HL-60 (cell line): ENCODE data around the gene C11orf86.

Source experiments
- CTCF ChIP-seq: IDR thresholded peaks from one replicate; pipeline ENCODE4 v1.5.1; 2011; ENCODE audit warnings: low read length, control low read depth, inconsistent platforms; ENCODE audit not compliant: insufficient read depth
- POLR2AphosphoS5 ChIP-seq: IDR thresholded peaks from 2 replicates; pipeline ENCODE4 v1.6.1; 2012; ENCODE audit warnings: low read depth
- TF ChIP-seq, protein P1 (sequence below): IDR thresholded peaks from 2 replicates; pipeline ENCODE4 v1.6.1; 2012; ENCODE audit warnings: low read depth; ENCODE audit not compliant: insufficient replicate concordance

DNA sequence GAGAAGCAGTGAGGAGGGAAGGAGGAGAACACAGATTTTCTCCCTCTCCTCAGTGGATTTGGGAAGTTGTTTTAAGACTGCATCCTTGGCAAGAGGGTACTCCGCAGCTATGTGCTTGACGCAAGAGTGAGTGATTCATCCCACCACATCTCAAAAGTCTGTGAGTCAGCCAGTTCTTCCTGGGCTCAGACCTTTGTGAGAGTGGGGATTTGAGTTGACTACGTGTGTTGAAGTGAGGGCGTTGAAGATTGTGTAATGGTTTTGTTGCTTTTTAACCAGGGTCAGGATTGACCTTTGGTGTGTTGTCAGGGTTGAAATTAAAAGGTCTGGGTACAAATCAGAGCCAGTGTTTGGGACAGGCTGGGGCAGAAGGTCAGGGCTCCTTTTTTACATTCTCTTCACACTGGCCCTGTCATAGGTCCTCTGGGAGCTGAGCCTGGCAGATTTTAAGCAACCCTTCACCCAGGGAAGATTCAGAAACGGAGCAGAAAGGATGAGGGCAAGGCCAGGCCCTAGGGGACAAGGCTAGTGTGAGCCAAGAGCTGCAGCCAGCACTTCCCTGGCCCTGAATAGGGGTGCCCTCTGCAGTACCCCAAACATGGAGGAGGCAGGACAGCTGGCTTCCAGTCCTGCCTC, 4.2 kb upstream of the C11orf86 start:
- TF ChIP-seq CTCF (no peak), POLR2AphosphoS5 (no peak)
- TF ChIP-seq, protein P1, sequence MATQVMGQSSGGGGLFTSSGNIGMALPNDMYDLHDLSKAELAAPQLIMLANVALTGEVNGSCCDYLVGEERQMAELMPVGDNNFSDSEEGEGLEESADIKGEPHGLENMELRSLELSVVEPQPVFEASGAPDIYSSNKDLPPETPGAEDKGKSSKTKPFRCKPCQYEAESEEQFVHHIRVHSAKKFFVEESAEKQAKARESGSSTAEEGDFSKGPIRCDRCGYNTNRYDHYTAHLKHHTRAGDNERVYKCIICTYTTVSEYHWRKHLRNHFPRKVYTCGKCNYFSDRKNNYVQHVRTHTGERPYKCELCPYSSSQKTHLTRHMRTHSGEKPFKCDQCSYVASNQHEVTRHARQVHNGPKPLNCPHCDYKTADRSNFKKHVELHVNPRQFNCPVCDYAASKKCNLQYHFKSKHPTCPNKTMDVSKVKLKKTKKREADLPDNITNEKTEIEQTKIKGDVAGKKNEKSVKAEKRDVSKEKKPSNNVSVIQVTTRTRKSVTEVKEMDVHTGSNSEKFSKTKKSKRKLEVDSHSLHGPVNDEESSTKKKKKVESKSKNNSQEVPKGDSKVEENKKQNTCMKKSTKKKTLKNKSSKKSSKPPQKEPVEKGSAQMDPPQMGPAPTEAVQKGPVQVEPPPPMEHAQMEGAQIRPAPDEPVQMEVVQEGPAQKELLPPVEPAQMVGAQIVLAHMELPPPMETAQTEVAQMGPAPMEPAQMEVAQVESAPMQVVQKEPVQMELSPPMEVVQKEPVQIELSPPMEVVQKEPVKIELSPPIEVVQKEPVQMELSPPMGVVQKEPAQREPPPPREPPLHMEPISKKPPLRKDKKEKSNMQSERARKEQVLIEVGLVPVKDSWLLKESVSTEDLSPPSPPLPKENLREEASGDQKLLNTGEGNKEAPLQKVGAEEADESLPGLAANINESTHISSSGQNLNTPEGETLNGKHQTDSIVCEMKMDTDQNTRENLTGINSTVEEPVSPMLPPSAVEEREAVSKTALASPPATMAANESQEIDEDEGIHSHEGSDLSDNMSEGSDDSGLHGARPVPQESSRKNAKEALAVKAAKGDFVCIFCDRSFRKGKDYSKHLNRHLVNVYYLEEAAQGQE, result no peak
